VCaP (cell line): ENCODE data around the gene RAE1.
"Not testable (repeated sequence)": the region's sequence is repeated elsewhere in the genome, so short reads cannot be mapped to it uniquely, and the experiment has no call there.

Experiments used
- H3K27ac ChIP-seq: fragments of 450-650 bp; 2 replicates; pipeline ENCODE4 v1.5.1; 2017
- TF ChIP-seq, protein P1 (sequence below): fragments of 450-650 bp; conservative IDR thresholded peaks from 2 replicates; pipeline ENCODE4 v1.5.1; 2017; ENCODE audit warnings: mild to moderate bottlenecking, moderate library complexity

RAE1 gene

DNA sequence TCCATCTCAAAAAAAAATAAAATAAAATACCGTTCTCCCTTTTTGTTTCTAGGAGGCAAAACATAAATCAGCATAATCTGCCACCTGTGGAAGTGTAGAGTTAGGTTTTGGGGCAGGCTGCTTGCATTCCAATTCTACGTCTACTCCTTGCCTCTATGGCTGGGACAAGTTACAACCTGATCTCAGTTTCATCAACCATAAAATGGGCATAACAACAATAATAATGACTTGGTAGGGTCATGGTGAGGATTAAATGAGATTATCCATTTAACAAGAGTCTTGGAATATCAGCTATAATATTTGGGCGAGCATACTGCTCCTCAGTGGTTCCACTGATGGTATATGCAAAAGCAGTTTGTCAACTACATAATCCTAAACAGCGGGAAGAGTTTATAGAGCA is 3.7 kb upstream of the RAE1 start:
- TF ChIP-seq, protein P1, sequence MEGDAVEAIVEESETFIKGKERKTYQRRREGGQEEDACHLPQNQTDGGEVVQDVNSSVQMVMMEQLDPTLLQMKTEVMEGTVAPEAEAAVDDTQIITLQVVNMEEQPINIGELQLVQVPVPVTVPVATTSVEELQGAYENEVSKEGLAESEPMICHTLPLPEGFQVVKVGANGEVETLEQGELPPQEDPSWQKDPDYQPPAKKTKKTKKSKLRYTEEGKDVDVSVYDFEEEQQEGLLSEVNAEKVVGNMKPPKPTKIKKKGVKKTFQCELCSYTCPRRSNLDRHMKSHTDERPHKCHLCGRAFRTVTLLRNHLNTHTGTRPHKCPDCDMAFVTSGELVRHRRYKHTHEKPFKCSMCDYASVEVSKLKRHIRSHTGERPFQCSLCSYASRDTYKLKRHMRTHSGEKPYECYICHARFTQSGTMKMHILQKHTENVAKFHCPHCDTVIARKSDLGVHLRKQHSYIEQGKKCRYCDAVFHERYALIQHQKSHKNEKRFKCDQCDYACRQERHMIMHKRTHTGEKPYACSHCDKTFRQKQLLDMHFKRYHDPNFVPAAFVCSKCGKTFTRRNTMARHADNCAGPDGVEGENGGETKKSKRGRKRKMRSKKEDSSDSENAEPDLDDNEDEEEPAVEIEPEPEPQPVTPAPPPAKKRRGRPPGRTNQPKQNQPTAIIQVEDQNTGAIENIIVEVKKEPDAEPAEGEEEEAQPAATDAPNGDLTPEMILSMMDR, result no peak
- H3K27ac ChIP-seq, result no peak overlapping the region

DNA sequence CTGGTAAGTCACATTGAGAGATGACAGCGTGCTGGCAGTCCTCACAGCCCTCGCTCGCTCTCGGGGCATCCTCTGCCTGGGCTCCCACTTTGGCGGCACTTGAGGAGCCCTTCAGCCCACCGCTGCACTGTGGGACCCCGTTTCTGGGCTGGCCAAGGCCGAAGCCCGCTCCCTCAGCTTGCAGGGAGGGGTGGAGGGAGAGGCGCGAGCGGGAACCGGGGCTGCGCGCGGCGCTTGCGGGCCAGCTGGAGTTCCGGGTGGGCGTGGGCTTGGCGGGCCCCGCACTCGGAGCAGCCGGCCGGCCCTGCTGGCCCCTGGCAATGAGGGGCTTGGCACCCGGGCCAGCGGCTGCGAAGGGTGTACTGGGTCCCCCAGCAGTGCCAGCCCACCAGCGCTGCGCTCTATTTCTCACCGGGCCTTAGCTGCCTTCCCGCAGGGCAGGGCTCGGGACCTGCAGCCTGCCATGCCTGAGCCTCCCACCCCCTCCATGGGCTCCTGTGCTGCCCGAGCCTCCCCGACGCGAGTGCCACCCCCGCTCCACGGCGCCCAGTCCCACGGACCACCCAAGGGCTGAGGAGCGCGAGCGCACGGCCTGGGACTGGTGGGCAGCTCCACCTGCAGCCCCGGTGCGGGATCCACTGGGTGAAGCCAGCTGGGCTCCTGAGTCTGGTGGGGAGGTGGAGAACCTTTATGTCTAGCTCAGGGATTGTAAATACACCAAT is 2.7 kb upstream of the RAE1 start:
- not testable (repeated sequence) for H3K27ac ChIP-seq

DNA sequence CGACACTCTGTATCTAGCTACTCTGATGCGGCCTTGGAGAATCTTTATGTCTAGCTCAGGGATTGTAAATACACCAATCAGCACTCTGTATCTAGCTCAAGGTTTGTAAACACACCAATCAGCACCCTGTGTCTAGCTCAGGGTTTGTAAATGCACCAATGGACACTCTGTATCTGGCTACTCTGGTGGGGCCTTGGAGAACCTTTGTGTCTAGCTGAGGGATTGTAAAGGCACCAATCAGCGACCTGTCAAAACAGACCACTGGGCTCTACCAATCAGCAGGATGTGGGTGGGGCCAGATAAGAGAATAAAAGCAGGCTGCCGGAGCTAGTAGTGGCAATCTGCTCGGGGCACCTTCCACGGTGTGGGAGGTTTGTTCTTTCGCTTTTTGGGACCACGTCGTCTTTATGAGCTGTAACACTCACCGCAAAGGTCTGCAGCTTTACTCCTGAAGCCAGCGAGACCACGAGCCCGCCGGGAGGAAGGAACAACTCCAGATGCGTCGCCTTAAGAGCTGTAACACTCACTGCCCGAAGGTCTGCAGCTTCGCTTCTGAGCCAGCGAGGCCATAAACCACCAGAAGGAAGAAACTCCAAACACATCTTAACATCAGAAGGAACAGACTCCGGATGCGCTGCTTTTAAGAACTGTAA is 2.0 kb upstream of the RAE1 start:
- H3K27ac ChIP-seq, result not testable (repeated sequence)

DNA sequence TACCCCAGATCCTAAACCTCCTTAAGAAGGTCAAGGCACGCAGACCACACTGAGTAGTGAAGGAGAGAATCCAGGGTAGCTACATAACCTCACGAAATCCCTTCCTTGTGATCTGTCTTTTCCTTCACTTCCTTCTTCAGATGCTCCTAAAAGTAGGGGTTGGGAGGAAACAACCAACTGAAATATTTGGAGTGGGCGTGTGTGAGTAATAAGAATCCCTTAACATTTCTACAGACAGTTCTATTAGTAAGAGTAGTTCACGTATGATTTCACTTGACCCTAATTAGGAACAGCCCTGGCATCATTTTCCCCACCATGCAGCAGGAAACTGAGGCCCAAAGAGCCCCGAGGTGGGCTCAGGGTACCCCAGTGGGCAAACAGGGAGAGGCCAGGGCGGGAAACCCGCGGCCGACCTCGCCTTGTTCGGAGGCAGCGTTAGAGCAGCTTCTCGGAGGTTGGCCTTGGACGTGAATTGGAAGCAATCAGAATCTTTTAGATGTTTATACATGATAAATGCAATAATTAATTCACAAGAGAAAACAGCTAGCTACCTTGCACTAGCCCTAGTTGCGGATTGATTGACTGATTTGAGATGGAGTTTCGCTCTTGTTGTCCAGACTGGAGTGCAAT is 859 bp upstream of the RAE1 start:
- 0 out of 2 replicates have a peak overlapping the region, but pooled peaks have one; percentile 38 for H3K27ac ChIP-seq
- TF ChIP-seq, protein P1, result no peak

DNA sequence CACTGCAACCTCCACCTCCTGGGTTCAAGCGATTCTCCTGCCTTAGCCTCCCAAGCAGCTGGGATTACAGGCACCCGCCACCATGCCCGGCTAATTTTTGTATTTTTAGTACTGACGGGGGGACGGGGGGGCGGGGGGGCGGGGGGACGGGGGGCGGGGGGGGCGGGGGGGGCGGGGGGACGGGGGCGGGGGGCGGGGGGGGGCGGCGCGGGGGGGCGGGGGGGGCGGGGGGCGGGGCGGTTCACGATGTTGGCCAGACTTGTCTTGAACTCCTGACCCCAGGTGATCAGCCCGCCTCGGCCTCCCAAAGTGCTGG is 371 bp upstream of the RAE1 start:
- H3K27ac ChIP-seq, result peak overlapping the region; percentile 87

DNA sequence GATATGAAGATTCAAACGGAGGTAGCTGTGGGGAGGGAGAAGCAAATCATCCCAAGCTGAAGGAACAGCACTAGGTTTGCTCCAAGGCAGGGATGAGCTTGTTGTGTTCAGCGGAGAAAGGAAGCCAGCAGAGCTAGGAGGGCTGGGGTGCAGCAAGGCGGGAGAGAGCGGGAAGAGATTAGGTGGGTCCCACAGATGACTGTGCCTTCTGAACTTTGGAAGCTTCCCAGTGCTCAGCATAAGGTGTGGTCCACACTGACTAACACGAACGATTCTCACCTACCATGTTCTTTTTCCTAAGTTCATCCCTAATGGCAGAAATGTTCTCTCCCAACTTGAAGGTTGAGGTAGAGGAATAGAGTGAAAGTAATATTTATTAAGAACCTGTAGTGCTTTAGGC is 1.2 kb downstream of the RAE1 start:
- H3K27ac ChIP-seq, result peak overlapping the region; percentile 87; the same call in 1 of the 2 replicates
- TF ChIP-seq, protein P1, result no peak

DNA sequence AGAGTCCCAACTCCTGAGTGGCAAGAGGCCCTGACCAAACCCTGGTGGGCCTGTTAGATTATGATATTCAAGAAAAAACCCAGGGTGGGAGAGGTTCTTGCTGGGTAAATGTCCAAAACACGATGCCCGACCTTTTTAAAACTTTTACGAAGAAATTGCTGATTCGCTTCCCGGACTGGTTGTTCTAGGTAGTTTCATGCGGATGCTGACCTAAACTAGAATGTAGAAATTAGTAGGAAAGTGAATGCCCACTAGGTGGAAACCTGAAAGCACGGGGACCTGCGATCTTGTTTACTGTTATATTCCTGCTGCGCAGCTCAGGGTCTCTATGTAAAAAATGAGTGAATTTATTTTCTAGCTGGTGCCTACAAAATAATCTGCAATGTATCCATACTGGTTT is 2.3 kb downstream of the RAE1 start:
- TF ChIP-seq, protein P1, result peak; percentile 20; the same call in 1 of the 2 replicates
- H3K27ac ChIP-seq, result no peak overlapping the region

DNA sequence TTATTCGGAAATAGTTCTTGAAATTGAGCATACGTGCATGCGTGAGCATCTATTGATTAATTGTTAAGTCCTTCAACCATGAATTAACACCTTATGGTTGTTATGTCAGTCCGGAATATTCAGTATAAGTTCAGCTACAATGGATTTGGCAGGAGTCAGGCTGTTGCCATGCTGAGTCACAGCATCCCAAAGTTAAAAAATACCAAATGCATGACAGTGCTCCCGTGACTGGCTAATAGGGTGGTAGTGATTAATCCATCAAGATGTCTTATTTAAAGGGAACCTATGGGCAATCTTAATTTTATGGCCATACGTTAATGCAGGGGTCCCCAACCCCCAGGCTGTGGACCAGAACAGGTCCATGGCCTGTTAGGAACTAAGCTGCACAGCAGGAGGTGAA is 10.5 kb downstream of the RAE1 start:
- no peak overlapping the region for H3K27ac ChIP-seq
- TF ChIP-seq, protein P1, result no peak

DNA sequence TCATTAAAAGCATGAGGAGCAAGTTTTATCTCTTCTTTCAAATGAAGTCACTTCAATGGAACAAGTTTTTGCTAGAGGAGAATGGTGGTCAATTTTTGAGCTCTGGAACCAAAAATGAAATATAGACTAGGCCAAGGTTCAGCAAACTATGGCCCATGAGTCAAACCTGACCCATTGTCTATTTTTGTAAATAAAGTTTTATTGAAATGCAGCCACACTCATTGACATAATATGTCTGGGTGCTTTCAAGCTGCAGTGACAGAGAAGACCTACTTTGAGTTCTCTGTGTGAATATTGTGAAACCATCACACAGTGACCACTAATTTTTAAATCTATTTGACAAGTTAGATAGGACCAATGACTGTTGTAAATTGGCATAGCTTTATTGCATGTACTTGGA is 13.4 kb downstream of the RAE1 start:
- TF ChIP-seq, protein P1, result no peak
- H3K27ac ChIP-seq, result no peak overlapping the region
